GM18520 (cell line): ENCODE data around the gene ADAMTS2.
"Not testable (repeated sequence)": the region's sequence is repeated elsewhere in the genome, so short reads cannot be mapped to it uniquely, and the experiment has no call there.

ENCODE experiments used
- ATAC-seq: cut with Tn5 transposase; IDR thresholded peaks from one replicate; pipeline ENCODE4 v1.9.1; 2021; ENCODE audit not compliant: unreplicated experiment

The ADAMTS2 gene

GRCh38 chr5:179221196-179221876 lies 123.9 kb downstream of the ADAMTS2 start:
- ATAC-seq = no peak

- no peak for ATAC-seq
These were observed 124.5 kb downstream of the ADAMTS2 start for GRCh38 chr5:179220716-179221115.

- no peak for ATAC-seq
These were observed 125.3 kb downstream of the ADAMTS2 start for GRCh38 chr5:179219661-179220620.

GRCh38 chr5:179218943-179219330 lies 126.3 kb downstream of the ADAMTS2 start:
- ATAC-seq = no peak

GRCh38 chr5:179217956-179218942 lies 127.0 kb downstream of the ADAMTS2 start:
- no peak for ATAC-seq

GRCh38 chr5:179217356-179217755 lies 127.9 kb downstream of the ADAMTS2 start:
- ATAC-seq = no peak

- not testable (repeated sequence) for ATAC-seq
These were observed 128.9 kb downstream of the ADAMTS2 start for GRCh38 chr5:179216381-179216780.

- no peak for ATAC-seq
These were observed 129.7 kb downstream of the ADAMTS2 start for GRCh38 chr5:179215576-179215975.

- ATAC-seq = no peak
These were observed 130.6 kb downstream of the ADAMTS2 start for GRCh38 chr5:179214678-179215077.

- ATAC-seq = no peak
These were observed 132.4 kb downstream of the ADAMTS2 start for GRCh38 chr5:179212870-179213269.

- no peak for ATAC-seq
These were observed 133.6 kb downstream of the ADAMTS2 start for GRCh38 chr5:179211631-179212030.

GRCh38 chr5:179211068-179211467 lies 134.2 kb downstream of the ADAMTS2 start:
- no peak for ATAC-seq

- no peak for ATAC-seq
These were observed 134.8 kb downstream of the ADAMTS2 start for GRCh38 chr5:179210478-179210877.

GRCh38 chr5:179209359-179210150 lies 135.7 kb downstream of the ADAMTS2 start:
- ATAC-seq = no peak

GRCh38 chr5:179208706-179209358 lies 136.4 kb downstream of the ADAMTS2 start:
- ATAC-seq = no peak

GRCh38 chr5:179207920-179208705 lies 137.1 kb downstream of the ADAMTS2 start:
- ATAC-seq = no peak

GRCh38 chr5:179207470-179207869 lies 137.8 kb downstream of the ADAMTS2 start:
- no peak for ATAC-seq

- ATAC-seq = no peak
These were observed 138.9 kb downstream of the ADAMTS2 start for GRCh38 chr5:179206366-179206765.

- ATAC-seq = no peak
These were observed 140.0 kb downstream of the ADAMTS2 start for GRCh38 chr5:179205277-179205676.
